A549 (cell line): ENCODE measurements around the gene DNMT1. TPM values are rescaled to one million over a fixed set of nuclear protein-coding genes. Genes with fewer than 3 reads are reported as not detected.

Source experiments
- ATAC-seq, 2 experiments: fragments of 200-7000 bp in 1 of 2; fragments of >200 bp in 1 of 2; cut with Nextera tagmentation in 1 of 2; cut with Tn5 transposase in 1 of 2; 3 replicates each; pipeline versions ENCODE4 v1.8.0 to v1.9.1; 2018 to 2020; ENCODE audit warnings: mild to moderate bottlenecking in 1 of 2, moderate library complexity in 1 of 2
- CTCF ChIA-PET: fragments of 300-600 bp; sonication (Branson Sonifier 250); formaldehyde crosslinking; extraction: SDS; loops from one replicate; lab custom pipeline; 2021; ENCODE audit warnings: antibody characterized with exemption, inconsistent platforms; lab: Yijun Ruan, JAX
- POLR2A ChIA-PET: fragments of 350-600 bp; formaldehyde crosslinking; extraction: SDS; loops from one replicate; lab custom pipeline; 2021; ENCODE audit warnings: antibody characterized with exemption, inconsistent platforms; lab: Yijun Ruan, JAX
- DNase-seq, 2 experiments: peaks; one replicate each; pipeline versions ENCODE4 v3.0.0 to v3.0.0-alpha.2; 2011 to 2016; ENCODE audit warnings: low read depth in 1 of 2, low spot score in 1 of 2
- FAIRE-seq: peaks from 2 replicates; lab custom pipeline; 2011; peaks lifted over from hg19 to GRCh38; lab: Jason Lieb, UNC
- H3K27ac ChIP-seq, 2 experiments: fragments of >200 bp; sonication (Bioruptor Twin); formaldehyde crosslinking; 3 replicates each; pipeline ENCODE4 v1.5.1; 2016 to 2017
- H3K4me1 ChIP-seq: fragments of >200 bp; sonication (Bioruptor Twin); formaldehyde crosslinking; 3 replicates; pipeline ENCODE4 v1.6.1; 2016
- H3K4me2 ChIP-seq: fragments of >200 bp; sonication (Bioruptor Twin); formaldehyde crosslinking; 3 replicates; pipeline ENCODE4 v1.6.1; 2016
- H3K4me3 ChIP-seq: fragments of >200 bp; sonication (Bioruptor Twin); formaldehyde crosslinking; 3 replicates; pipeline ENCODE4 v1.5.1; 2016
- H3K9me3 ChIP-seq: fragments of >200 bp; sonication (Bioruptor Twin); formaldehyde crosslinking; 3 replicates; pipeline ENCODE4 v1.6.1; 2016
- BHLHE40 ChIP-seq: IDR thresholded peaks from 2 replicates; pipeline ENCODE4 v1.6.1; 2012; ENCODE audit warnings: low read depth, low read length, inconsistent platforms
- CBX8 ChIP-seq: fragments of 200-600 bp; sonication (generic); IDR thresholded peaks from 2 replicates; pipeline ENCODE4 v1.6.1; 2016
- CEBPB ChIP-seq, 2 experiments: fragments of >200 bp in 1 of 2; sonication (Bioruptor Twin) in 1 of 2; formaldehyde crosslinking in 1 of 2; IDR thresholded peaks; 2 replicates each; pipeline ENCODE4 v1.6.1; 2012 to 2016
- CHD4 ChIP-seq: fragments of 200-600 bp; sonication (generic); IDR thresholded peaks from 2 replicates; pipeline ENCODE4 v1.6.1; 2016; ENCODE audit warnings: antibody characterized with exemption, mild to moderate bottlenecking, borderline replicate concordance
- E2F6 ChIP-seq: IDR thresholded peaks from 2 replicates; pipeline ENCODE4 v1.6.1; 2012; ENCODE audit warnings: low read depth, borderline replicate concordance
- ESRRA ChIP-seq: fragments of 150-350 bp; IDR thresholded peaks from 2 replicates; pipeline ENCODE4 v1.6.1; 2014; ENCODE audit warnings: mild to moderate bottlenecking, low read length, borderline replicate concordance
- GATA3 ChIP-seq: IDR thresholded peaks from 2 replicates; pipeline ENCODE4 v1.6.1; 2012; ENCODE audit warnings: borderline replicate concordance
- HEYL ChIP-seq: fragments of 250-450 bp; sonication (Bioruptor Pico); IDR thresholded peaks from 2 replicates; pipeline ENCODE4 v1.8.0; 2021; ENCODE audit warnings: mild to moderate bottlenecking, moderate library complexity
- HOXB13 ChIP-seq: fragments of 250-450 bp; sonication (Bioruptor Pico); IDR thresholded peaks from 2 replicates; pipeline ENCODE4 v1.5.0; 2020; ENCODE audit warnings: low read depth, mild to moderate bottlenecking, moderate library complexity
- JUNB ChIP-seq: fragments of >200 bp; sonication (Bioruptor Twin); formaldehyde crosslinking; IDR thresholded peaks from 2 replicates; pipeline ENCODE4 v1.6.1; 2016
- MAX ChIP-seq: IDR thresholded peaks from 2 replicates; pipeline ENCODE4 v1.6.1; 2012
- NFE2L2 ChIP-seq: fragments of 150-350 bp; conservative IDR thresholded peaks from 2 replicates; pipeline ENCODE4 v1.6.1; 2014; ENCODE audit warnings: low read length
- PBX3 ChIP-seq: IDR thresholded peaks from 2 replicates; pipeline ENCODE4 v1.6.1; 2012
- PHF8 ChIP-seq: fragments of 200-600 bp; sonication (generic); IDR thresholded peaks from 2 replicates; pipeline ENCODE4 v1.6.1; 2016; ENCODE audit warnings: low read depth, mild to moderate bottlenecking, antibody characterized with exemption, moderate library complexity, borderline replicate concordance
- POLR2AphosphoS2 ChIP-seq: conservative IDR thresholded peaks from 2 replicates; pipeline ENCODE4 v1.6.1; 2012; ENCODE audit warnings: low read length, improper control_type of control experiment, inconsistent platforms
- RARB ChIP-seq: fragments of 250-450 bp; sonication (Bioruptor Pico); IDR thresholded peaks from 2 replicates; pipeline ENCODE4 v1.8.0; 2021; ENCODE audit warnings: mild to moderate bottlenecking, moderate library complexity
- SMC3 ChIP-seq: fragments of >200 bp; sonication (Bioruptor Twin); formaldehyde crosslinking; IDR thresholded peaks from 3 replicates; pipeline ENCODE4 v1.6.1; 2018; ENCODE audit warnings: inconsistent platforms
- ZFP36 ChIP-seq: fragments of 450-650 bp; IDR thresholded peaks from 2 replicates; pipeline ENCODE4 v1.6.1; 2014; ENCODE audit warnings: borderline replicate concordance; ENCODE audit not compliant: partially characterized antibody
- ZNF302 ChIP-seq: fragments of 250-450 bp; sonication (Bioruptor Pico); IDR thresholded peaks from 2 replicates; pipeline ENCODE4 v1.9.0; 2021; ENCODE audit warnings: inconsistent platforms, mild to moderate bottlenecking, moderate library complexity
- WGBS: methylation state at CpG from one replicate; pipeline ENCODE4 v1.1.6; 2017; ENCODE audit errors: missing lambda C conversion rate; 5-methylcytosine and 5-hydroxymethylcytosine counted together
- polyA plus RNA-seq, 4 experiments: library from polyadenylated mRNA; depleted of rRNA in 3 of 4; stranded (reverse); fragments of >200 nt; fragmentation: RNase III in 1 of 4; extraction: RNeasy Plus Mini Kit Qiagen cat#74134 plus additional on column Dnase treatment in 1 of 4; gene quantifications; 2 replicates in 3 of 4; 3 replicates in 1 of 4; pipeline ENCODE4 v1.2.3, GENCODE V29; 2011 to 2017

Gene DNMT1
- polyA plus RNA-seq, 2 of the 4 experiments (the other 2 are of a cell fraction): 85.2 to 86.2 TPM

GRCh38 chr19:10233946-10234345, 39.2 kb upstream of the DNMT1 start:
- TF ChIP-seq PBX3: no peak
- no peak for TF ChIP-seq JUNB
- no peak for TF ChIP-seq ZNF302 (CRISPR knock-in tag)
- TF ChIP-seq E2F6: no peak
- TF ChIP-seq NFE2L2: no peak
- TF ChIP-seq CEBPB (IDR thresholded peaks at IDR 0.05): no peak
- no peak for TF ChIP-seq CHD4
- no peak for TF ChIP-seq CBX8
- no peak for TF ChIP-seq RARB (CRISPR knock-in tag)
- DNase-seq: no peak
- H3K4me1 ChIP-seq: peaks cover 16% of the 10 kb centered on the region; the same call in 1 of the 3 replicates
- 48% methylated on average over 4 of the region's 4 CpGs for WGBS
- no peak overlapping the region for H3K4me3 ChIP-seq
- H3K27ac ChIP-seq: no peak overlapping the region
- ATAC-seq: no peak
- ChIA-PET POLR2A (no interaction called here), CTCF (interaction anchor here (1.6 kb wide), 1 partner anchor 16 kb away, joined by 6 read pairs; no protein-coding TSS in a partner anchor)
- H3K4me2 ChIP-seq: no peak overlapping the region
- H3K9me3 ChIP-seq: no peaks in the 10 kb centered on the region
- FAIRE-seq: no peak

GRCh38 chr19:10231612-10232228, 37.0 kb upstream of the DNMT1 start:
- H3K9me3 ChIP-seq: no peaks in the 10 kb centered on the region
- no peak for ATAC-seq
- no peak for FAIRE-seq
- peaks cover 5% of the 10 kb centered on the region; the same call in 1 of the 3 replicates for H3K4me1 ChIP-seq
- CTCF ChIA-PET: interaction anchor here (1.0 kb wide), 1 partner anchor 44 kb away, joined by 3 read pairs; no protein-coding TSS in a partner anchor
- H3K4me2 ChIP-seq: peak overlapping the region; percentile 99
- TF ChIP-seq CBX8: no peak
- no peak for TF ChIP-seq HEYL (CRISPR knock-in tag)
- no peak for TF ChIP-seq BHLHE40
- no peak for TF ChIP-seq HOXB13
- TF ChIP-seq RARB (CRISPR knock-in tag): no peak
- no peak for TF ChIP-seq CEBPB (IDR thresholded peaks at IDR 0.05)
- TF ChIP-seq POLR2AphosphoS2: no peak
- TF ChIP-seq ESRRA: no peak
- TF ChIP-seq, all 56 proteins: peak for 0
- DNase-seq: no peak
- WGBS: 77% methylated on average over 8 of the region's 8 CpGs
- peak overlapping the region; percentile 95 for H3K4me3 ChIP-seq
- peak overlapping the region; percentile 85 to 92 for H3K27ac ChIP-seq
- POLR2A ChIA-PET: interaction anchor here (1.0 kb wide), 1 partner anchor 20 kb away, joined by 3 read pairs; no protein-coding TSS in a partner anchor

GRCh38 chr19:10230861-10231611, 36.3 kb upstream of the DNMT1 start, which contains the start of gene S1PR2:
S1PR2 (minus strand) TSS chr19:10231331; CDS start chr19:10224905, 6,426 bp downstream.
- DNase-seq: peak; percentile 50 to 63
- no peaks in the 10 kb centered on the region for H3K9me3 ChIP-seq
- WGBS: 5% methylated on average over 8 of the region's 73 CpGs
- TF ChIP-seq SMC3 (no peak), CBX8 (no peak), ZFP36 (no peak), MAX (peak; percentile 20; the same call in 1 of the 2 replicates), GATA3 (no peak), PHF8 (peak; percentile 64; the same call in 1 of the 2 replicates)
- TF ChIP-seq, all 56 proteins: peak for 2
- ATAC-seq (peak; percentile 70 to 81), FAIRE-seq (no peak)
- Histone ChIP-seq H3K27ac (peak within 1 kb of the TSS; percentile 85 to 92), H3K4me2 (peak within 1 kb of the TSS; percentile 99), H3K4me1 (peaks cover 5% of the 10 kb centered on the region; the same call in 1 of the 3 replicates), H3K4me3 (peak within 1 kb of the TSS; percentile 95)
- CTCF ChIA-PET: interaction anchor here (0.6 to 1.0 kb wide), 2 partner anchors 14 to 44 kb away, joined by 3 read pairs; no protein-coding TSS in a partner anchor
- POLR2A ChIA-PET: interaction anchor here (1.0 kb wide), 1 partner anchor 20 kb away, joined by 3 read pairs; no protein-coding TSS in a partner anchor
